Adrenal gland (tissue), 5 donors: Measurements from ENCODE around the gene NR3C1.

ENCODE experiments used
- CTCF ChIP-seq, 6 experiments: fragments of 450-650 bp in 4 of 6; fragments of 200-600 bp in 2 of 6; sonication (generic) in 1 of 6; IDR thresholded peaks; 1 replicate in 5 of 6; 2 replicates in 1 of 6; pipeline versions ENCODE4 v1.5.1 to v1.8.0; 2016 to 2021; ENCODE audit warnings: antibody characterized with exemption in 6 of 6, mild to moderate bottlenecking in 2 of 6, moderate library complexity in 1 of 6
- POLR2A ChIP-seq, 2 donors: fragments of 450-650 bp; IDR thresholded peaks; one replicate each; pipeline ENCODE4 v1.6.1; 2017; ENCODE audit warnings: antibody characterized with exemption in 2 of 2, mild to moderate bottlenecking in 2 of 2, moderate library complexity in 1 of 2
- donor health status: DM: no; HTN: no; CAD: no.

GRCh38 chr5:143318833-143319232 is 84.7 kb downstream of the NR3C1 start:
- TF ChIP-seq CTCF (IDR thresholded peaks at IDR 0.05) (no peak), POLR2A (IDR thresholded peaks at IDR 0.05) (no peak)
